GM19397 (cell line): ENCODE measurements around the gene FTH1.

Source experiments
- ATAC-seq: cut with Tn5 transposase; IDR thresholded peaks from one replicate; pipeline ENCODE4 v1.9.1; 2021; ENCODE audit warnings: mild to moderate bottlenecking, moderate library complexity; ENCODE audit not compliant: unreplicated experiment

The FTH1 gene

GRCh38 chr11:61949169-61950034 is 18.0 kb downstream of the FTH1 start:
- ATAC-seq = no peak

- ATAC-seq = no peak
These were observed 18.9 kb downstream of the FTH1 start for GRCh38 chr11:61948505-61948904.

GRCh38 chr11:61947486-61948210 is 19.8 kb downstream of the FTH1 start:
- ATAC-seq = no peak

GRCh38 chr11:61946894-61947293 is 20.5 kb downstream of the FTH1 start:
- no peak for ATAC-seq

- ATAC-seq = no peak
These were observed 22.2 kb downstream of the FTH1 start for GRCh38 chr11:61945191-61945590.

GRCh38 chr11:61940466-61940865 is 27.0 kb downstream of the FTH1 start:
- no peak for ATAC-seq

GRCh38 chr11:61935861-61936260 is 31.6 kb downstream of the FTH1 start:
- no peak for ATAC-seq

- no peak for ATAC-seq
These were observed 36.5 kb downstream of the FTH1 start for GRCh38 chr11:61930933-61931332.

- ATAC-seq = no peak
These were observed 38.8 kb downstream of the FTH1 start for GRCh38 chr11:61928606-61929005.

GRCh38 chr11:61927501-61927900 is 39.9 kb downstream of the FTH1 start:
- ATAC-seq = no peak

GRCh38 chr11:61926235-61926634 is 41.2 kb downstream of the FTH1 start:
- no peak for ATAC-seq

- ATAC-seq = no peak
These were observed 41.7 kb downstream of the FTH1 start for GRCh38 chr11:61925736-61926135.

GRCh38 chr11:61924064-61924455 is 43.4 kb downstream of the FTH1 start:
- ATAC-seq = no peak

GRCh38 chr11:61923166-61924063 is 44.0 kb downstream of the FTH1 start:
- ATAC-seq = no peak

- no peak for ATAC-seq
These were observed 44.9 kb downstream of the FTH1 start for GRCh38 chr11:61922539-61922938.

GRCh38 chr11:61921446-61921845 is 46.0 kb downstream of the FTH1 start:
- ATAC-seq = no peak

- ATAC-seq = no peak
These were observed 47.5 kb downstream of the FTH1 start for GRCh38 chr11:61919705-61920631.

GRCh38 chr11:61918938-61919704 is 48.3 kb downstream of the FTH1 start:
- no peak for ATAC-seq

- ATAC-seq = no peak
These were observed 49.0 kb downstream of the FTH1 start for GRCh38 chr11:61918251-61918937.
